Panc1 (cell line): ENCODE measurements around the gene ADAM12. TPM values are rescaled to one million over a fixed set of nuclear protein-coding genes. Genes with fewer than 3 reads are reported as not detected.

Experiments used
- ATAC-seq: fragments of 200-7000 bp; cut with Tn5 transposase; 2 replicates; pipeline ENCODE4 v1.9.1; 2020; ENCODE audit warnings: mild to moderate bottlenecking, moderate library complexity
- BruUV-seq: library from RNA; stranded (reverse); fragments of 400-500 nt; replicated peaks from 2 replicates; lab custom pipeline; 2021; lab: Mats Ljungman, UMichigan
- CTCF ChIA-PET: fragments of 300-600 bp; sonication (Branson Sonifier 250); formaldehyde crosslinking; loops from one replicate; lab custom pipeline; 2022; ENCODE audit warnings: antibody characterized with exemption; lab: Charles Lee
- POLR2A ChIA-PET: fragments of 300-600 bp; sonication (Branson Sonifier 250); formaldehyde crosslinking; loops from one replicate; lab custom pipeline; 2022; ENCODE audit warnings: antibody characterized with exemption; lab: Charles Lee
- DNase-seq: peaks from one replicate; pipeline ENCODE4 v3.0.0-alpha.2; 2010; ENCODE audit warnings: low read depth, low spot score
- H3K27ac ChIP-seq: 2 replicates; pipeline ENCODE4 v1.5.1; 2011; ENCODE audit warnings: mild to moderate bottlenecking, low read length, inconsistent platforms
- H3K27me3 ChIP-seq: fragments of 200-500 bp; sonication (Bioruptor generic); 2 replicates; pipeline ENCODE4 v1.6.0; 2014; ENCODE audit warnings: low read length, inconsistent platforms; ENCODE audit not compliant: control insufficient read depth, insufficient read depth
- H3K36me3 ChIP-seq: fragments of 200-500 bp; sonication (Bioruptor generic); 2 replicates; pipeline ENCODE4 v1.5.1; 2014; ENCODE audit warnings: inconsistent platforms, mild to moderate bottlenecking, low read length, moderate library complexity; ENCODE audit not compliant: control insufficient read depth, insufficient read depth
- H3K4me1 ChIP-seq: 2 replicates; pipeline ENCODE4 v1.5.1; 2011; ENCODE audit warnings: inconsistent platforms, mild to moderate bottlenecking, low read length, moderate library complexity; ENCODE audit not compliant: control insufficient read depth, insufficient read depth
- H3K4me3 ChIP-seq, 2 experiments: 2 replicates each; pipeline ENCODE4 v1.5.1; 2011 to 2012; ENCODE audit warnings: low read depth in 2 of 2, low read length in 2 of 2, mild to moderate bottlenecking in 2 of 2, inconsistent platforms in 1 of 2, moderate library complexity in 1 of 2
- H3K9me3 ChIP-seq: fragments of 200-500 bp; sonication (Bioruptor generic); 2 replicates; pipeline ENCODE4 v1.5.1; 2014; ENCODE audit warnings: low read depth, mild to moderate bottlenecking, inconsistent platforms, low read length, moderate library complexity; ENCODE audit not compliant: control insufficient read depth, insufficient read depth
- CTCF ChIP-seq: fragments of 450-650 bp; IDR thresholded peaks from 2 replicates; pipeline ENCODE4 v1.5.1; 2017; ENCODE audit warnings: mild to moderate bottlenecking
- POLR2AphosphoS5 ChIP-seq: IDR thresholded peaks from 2 replicates; pipeline ENCODE4 v1.6.1; 2012; ENCODE audit warnings: mild to moderate bottlenecking, low read depth, low read length, moderate library complexity
- SIN3A ChIP-seq: IDR thresholded peaks from 2 replicates; pipeline ENCODE4 v1.6.1; 2012; ENCODE audit warnings: low read depth, mild to moderate bottlenecking, low read length, moderate library complexity, borderline replicate concordance; ENCODE audit not compliant: insufficient read depth
- TCF7L2 ChIP-seq: IDR thresholded peaks from 2 replicates; pipeline ENCODE4 v1.6.1; 2011; ENCODE audit warnings: mild to moderate bottlenecking, low read depth, low read length, inconsistent platforms
- in situ Hi-C: cut with HindIII; loops from 2 replicates; pipeline ENCODE4 v1.10.0; 2016; ENCODE audit warnings: low sequenced_read_pairs, low pct_unique_long_range_greater_than_20kb
- intact Hi-C: fragments of 100-400 bp; cut with micrococcal nuclease; formaldehyde crosslinking; loops from one replicate; pipeline ENCODE4 v1.10.0; 2022; ENCODE audit not compliant: unreplicated experiment
- total RNA-seq: library from RNA; stranded (reverse); gene quantifications from one replicate; pipeline ENCODE4 v1.2.1, GENCODE V29; 2021; ENCODE audit not compliant: unreplicated experiment
- TF ChIP-seq, protein P1 (sequence below), 2 experiments: IDR thresholded peaks; 2 replicates each; pipeline ENCODE4 v1.6.1; 2011 to 2012; ENCODE audit warnings: low read depth in 2 of 2, control low read depth in 1 of 2, low read length in 1 of 2, mild to moderate bottlenecking in 1 of 2, moderate library complexity in 1 of 2; ENCODE audit not compliant: insufficient read depth in 1 of 2

The ADAM12 gene
- total RNA-seq, 1 experiment from 2014 or later: 0.10 TPM

DNA sequence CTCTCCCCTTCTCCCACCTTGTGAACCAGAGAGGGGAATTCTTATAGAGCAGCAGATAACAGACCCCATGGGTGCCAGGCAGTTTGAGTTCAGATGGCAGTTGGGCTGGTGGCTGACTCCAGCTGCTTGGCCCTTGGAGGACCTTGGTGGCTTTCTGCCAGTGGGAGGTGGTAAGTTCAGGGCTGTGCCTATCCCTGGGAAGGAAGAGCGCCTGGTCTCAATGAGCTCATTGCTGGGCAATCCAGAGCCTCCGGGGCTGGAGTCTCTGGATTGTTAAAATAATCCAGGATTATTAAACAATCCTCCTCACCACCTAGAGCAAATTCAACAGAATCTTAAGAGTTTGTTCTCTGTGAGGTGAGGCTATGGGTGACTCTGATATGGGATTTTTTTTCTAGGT is 386.7 kb downstream of the ADAM12 start:
- H3K36me3 ChIP-seq: no peaks in the 10 kb centered on the region
- TF ChIP-seq POLR2AphosphoS5: no peak
- TF ChIP-seq CTCF: no peak
- no peak for TF ChIP-seq TCF7L2
- no peak for TF ChIP-seq SIN3A
- TF ChIP-seq, protein P1, sequence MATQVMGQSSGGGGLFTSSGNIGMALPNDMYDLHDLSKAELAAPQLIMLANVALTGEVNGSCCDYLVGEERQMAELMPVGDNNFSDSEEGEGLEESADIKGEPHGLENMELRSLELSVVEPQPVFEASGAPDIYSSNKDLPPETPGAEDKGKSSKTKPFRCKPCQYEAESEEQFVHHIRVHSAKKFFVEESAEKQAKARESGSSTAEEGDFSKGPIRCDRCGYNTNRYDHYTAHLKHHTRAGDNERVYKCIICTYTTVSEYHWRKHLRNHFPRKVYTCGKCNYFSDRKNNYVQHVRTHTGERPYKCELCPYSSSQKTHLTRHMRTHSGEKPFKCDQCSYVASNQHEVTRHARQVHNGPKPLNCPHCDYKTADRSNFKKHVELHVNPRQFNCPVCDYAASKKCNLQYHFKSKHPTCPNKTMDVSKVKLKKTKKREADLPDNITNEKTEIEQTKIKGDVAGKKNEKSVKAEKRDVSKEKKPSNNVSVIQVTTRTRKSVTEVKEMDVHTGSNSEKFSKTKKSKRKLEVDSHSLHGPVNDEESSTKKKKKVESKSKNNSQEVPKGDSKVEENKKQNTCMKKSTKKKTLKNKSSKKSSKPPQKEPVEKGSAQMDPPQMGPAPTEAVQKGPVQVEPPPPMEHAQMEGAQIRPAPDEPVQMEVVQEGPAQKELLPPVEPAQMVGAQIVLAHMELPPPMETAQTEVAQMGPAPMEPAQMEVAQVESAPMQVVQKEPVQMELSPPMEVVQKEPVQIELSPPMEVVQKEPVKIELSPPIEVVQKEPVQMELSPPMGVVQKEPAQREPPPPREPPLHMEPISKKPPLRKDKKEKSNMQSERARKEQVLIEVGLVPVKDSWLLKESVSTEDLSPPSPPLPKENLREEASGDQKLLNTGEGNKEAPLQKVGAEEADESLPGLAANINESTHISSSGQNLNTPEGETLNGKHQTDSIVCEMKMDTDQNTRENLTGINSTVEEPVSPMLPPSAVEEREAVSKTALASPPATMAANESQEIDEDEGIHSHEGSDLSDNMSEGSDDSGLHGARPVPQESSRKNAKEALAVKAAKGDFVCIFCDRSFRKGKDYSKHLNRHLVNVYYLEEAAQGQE (IDR thresholded peaks at IDR 0.05; ENCODE audit: insufficient read depth in 1 of 2, low read depth in 2 of 2, low read length in 1 of 2): no peak
- no peaks in the 10 kb centered on the region for H3K27me3 ChIP-seq
- no peaks in the 10 kb centered on the region for H3K9me3 ChIP-seq
- CTCF ChIA-PET: no interaction called here
- DNase-seq (no peak), ATAC-seq (peak; percentile 51)
- no peak overlapping the region for H3K27ac ChIP-seq
- no TSS peak for BruUV-seq
- in situ Hi-C loops (no loop called here), intact Hi-C loops (no loop called here)
- POLR2A ChIA-PET: interaction anchor here (0.7 kb wide), 2 partner anchors 277 to 463 kb away, joined by 3 read pairs; no protein-coding TSS in a partner anchor
- no peaks in the 10 kb centered on the region for H3K4me1 ChIP-seq
- no peak overlapping the region for H3K4me3 ChIP-seq

DNA sequence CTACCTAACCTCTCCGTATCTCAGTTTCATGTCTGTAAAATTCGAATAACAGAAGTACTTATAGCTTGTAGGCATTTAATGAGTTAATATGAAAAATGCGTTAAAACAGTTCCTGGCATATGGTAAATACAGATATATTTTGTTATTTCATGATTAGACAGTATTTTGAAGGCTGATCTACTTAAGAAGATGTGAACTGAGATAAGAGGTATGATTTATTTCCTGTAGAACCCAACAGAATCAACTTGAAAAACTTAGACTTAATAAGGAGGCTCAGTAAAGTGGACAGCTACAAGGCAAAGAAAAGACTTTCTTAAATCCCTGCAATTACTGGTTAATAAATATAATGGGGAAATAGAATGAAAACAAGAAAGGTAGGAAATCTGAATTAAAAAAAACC is 388.6 kb downstream of the ADAM12 start:
- H3K27me3 ChIP-seq: no peaks in the 10 kb centered on the region
- ChIA-PET CTCF (no interaction called here), POLR2A (no interaction called here)
- TF ChIP-seq SIN3A: no peak
- TF ChIP-seq, protein P1 (IDR thresholded peaks at IDR 0.05; ENCODE audit: insufficient read depth in 1 of 2, low read depth in 2 of 2, low read length in 1 of 2): no peak
- TF ChIP-seq POLR2AphosphoS5: no peak
- no peak for TF ChIP-seq CTCF
- TF ChIP-seq TCF7L2: no peak
- no peaks in the 10 kb centered on the region for H3K36me3 ChIP-seq
- DNase-seq (no peak), ATAC-seq (no peak)
- no TSS peak for BruUV-seq
- H3K27ac ChIP-seq: no peak overlapping the region
- no peaks in the 10 kb centered on the region for H3K4me1 ChIP-seq
- H3K4me3 ChIP-seq: no peak overlapping the region
- no peaks in the 10 kb centered on the region for H3K9me3 ChIP-seq
- intact Hi-C loops (no loop called here), in situ Hi-C loops (no loop called here)
